NCI-H748 (cell line): Measurements from ENCODE around the gene LIMK2.
"Not testable (repeated sequence)": the region's sequence is repeated elsewhere in the genome, so short reads cannot be mapped to it uniquely, and the experiment has no call there.

Source experiments
- DNase-seq: peaks from one replicate; lab custom pipeline; 2025; ENCODE audit not compliant: unreplicated experiment; lab: John Stamatoyannopoulos, UW

The LIMK2 gene

DNA sequence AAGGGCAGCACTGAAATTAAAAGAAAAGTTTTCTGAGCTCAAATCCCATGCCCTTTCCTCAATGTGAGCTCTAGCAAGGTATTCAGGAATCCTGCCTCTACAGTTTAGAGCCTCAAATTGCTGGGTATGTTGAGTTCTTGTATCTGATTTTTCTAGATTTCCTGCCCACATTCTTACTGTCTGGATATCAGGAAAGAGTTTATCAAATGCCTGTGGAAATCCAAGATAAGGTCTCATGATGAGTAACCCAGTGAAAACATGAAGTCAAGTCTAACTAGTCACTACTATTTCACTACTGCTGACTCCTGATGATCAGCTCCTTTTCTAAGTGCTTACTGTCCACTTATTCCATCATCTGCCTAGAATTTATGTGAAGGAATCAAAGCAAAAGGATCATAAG, 29.8 kb downstream of the LIMK2 start:
- DNase-seq = no peak

DNA sequence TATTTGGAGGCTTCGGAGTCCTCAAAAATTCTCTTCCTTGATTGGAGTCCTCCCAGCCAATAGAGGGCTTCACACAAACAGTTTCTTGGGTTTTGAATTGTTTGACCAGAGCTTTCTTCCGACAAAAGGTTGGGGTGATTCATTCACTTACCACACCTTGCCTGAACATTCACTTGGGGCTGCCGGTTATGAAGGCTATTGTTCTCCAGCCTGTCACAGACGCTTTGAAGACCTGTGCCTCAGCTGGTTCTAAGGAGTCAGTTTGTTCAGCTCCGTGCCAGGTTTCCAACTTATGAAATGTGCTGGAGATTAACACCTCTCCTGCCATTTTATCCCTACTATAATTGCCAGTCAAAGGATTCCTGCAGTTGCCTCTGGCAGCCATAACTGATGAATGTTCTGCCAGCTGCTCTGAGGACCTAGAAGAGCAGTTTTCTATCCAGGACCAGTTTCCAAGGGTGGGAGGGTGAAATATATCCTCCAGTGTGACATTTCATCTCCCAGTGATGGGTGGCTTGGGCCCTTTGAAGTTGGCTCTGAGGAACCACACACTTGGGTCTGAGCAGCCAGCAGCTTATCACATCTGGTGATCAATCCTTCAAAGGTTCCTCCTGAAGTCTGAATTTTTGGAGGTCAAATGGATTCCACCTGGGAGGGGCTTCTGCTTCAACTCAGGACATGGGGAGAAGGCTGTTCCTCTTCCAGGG, 31.4 kb downstream of the LIMK2 start:
- no peak for DNase-seq

DNA sequence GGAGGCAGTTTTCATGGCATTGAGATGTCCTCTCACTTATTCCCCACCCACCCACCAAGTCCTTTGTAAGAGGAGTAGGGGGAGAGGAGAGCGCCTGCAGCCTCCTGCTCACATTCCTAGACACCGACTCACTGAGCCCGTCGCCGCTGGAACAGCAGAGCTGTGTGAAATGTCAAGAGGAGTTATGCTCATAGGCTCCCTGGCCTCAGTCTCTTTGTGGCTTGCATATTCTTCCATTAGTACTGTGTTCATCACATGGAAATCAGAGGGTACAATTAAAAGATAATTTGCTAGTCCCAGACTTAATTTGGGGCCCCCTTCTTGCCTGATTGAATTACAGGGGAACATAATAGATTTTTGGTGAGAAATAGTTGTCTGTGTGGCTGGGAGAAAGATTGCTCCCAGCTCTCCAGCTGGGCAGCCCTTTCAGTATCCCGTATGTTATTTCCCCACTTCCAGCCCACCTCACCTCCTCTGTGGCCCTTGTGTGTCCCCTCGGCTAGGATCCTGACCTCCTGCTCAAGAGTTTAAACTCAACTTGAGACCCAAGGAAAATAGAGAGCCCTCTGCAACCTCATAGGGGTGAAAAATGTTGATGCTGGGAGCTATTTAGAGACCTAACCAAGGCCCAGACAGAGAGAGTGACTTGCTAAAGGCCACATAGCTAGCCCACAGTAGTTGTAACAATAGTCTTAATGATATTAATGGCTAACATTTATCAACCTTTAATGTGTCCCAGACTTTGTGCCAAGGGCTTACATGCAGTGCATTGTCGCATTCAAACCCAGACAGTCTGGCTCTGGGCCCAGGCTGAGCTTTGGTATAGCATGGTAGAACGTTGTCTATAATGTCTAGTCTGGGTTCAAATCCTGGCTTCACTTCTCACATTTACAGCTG, 32.2 kb downstream of the LIMK2 start:
- DNase-seq = no peak

DNA sequence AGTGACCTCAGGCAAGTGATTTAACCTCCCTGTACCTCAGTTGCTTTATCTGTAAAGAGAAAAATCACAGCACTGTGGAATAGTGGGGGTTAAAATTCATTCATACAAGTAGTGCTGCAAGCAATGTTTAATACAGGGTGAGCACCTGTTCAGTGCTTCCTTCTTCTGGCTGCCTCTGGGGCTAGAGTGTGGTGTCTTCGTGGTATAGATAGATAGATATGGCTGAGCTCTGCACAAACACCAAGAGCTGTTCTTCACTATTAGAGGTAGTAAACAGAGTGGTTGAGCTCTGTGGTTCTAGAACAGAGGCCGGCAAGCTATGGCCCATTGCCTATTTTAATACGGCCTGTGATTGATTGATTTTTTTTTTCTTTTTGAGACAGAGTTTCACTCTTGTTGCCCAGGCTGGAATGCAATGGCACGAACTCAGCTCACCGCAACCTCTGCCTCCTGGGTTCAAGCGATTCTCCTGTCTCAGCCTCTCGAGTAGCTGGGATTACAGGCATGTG, 32.9 kb downstream of the LIMK2 start:
- no peak for DNase-seq

DNA sequence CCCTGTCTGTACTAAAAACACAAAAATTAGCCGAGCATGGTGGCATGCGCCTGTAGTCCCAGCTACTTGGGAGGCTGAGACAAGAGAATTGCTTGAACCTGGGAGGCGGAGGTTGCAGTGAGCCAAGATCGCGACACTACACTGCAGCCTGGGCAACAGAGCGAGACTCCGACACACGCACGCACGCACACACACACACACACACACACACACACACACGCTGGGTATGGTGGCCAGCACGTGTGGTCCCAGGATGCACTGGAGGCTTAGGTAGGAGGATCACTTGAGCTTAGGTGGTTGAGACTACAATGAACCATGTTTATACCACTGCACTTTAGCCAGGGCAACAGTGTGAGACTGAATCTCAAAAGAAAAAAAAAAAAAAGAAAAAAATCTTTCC, 33.9 kb downstream of the LIMK2 start:
- not testable (repeated sequence) for DNase-seq

DNA sequence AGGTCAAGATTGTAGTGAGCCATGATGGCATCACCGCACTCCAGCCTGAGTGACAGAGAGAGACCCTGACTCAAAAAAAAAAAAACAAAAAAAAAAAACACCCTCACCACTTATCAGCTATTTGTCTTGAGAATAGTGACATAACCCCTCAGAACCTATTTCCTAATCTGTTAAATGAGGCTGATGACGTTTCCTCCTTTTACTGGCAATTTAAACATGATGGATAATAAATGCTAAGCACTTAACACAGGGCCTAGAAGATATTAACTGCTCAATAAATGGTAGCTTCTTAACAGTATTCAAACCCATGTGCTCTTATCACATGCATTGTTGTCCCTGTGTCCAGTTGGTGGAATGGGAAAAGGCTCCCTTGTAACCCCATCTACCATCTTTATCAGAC, 34.6 kb downstream of the LIMK2 start:
- DNase-seq = no peak

DNA sequence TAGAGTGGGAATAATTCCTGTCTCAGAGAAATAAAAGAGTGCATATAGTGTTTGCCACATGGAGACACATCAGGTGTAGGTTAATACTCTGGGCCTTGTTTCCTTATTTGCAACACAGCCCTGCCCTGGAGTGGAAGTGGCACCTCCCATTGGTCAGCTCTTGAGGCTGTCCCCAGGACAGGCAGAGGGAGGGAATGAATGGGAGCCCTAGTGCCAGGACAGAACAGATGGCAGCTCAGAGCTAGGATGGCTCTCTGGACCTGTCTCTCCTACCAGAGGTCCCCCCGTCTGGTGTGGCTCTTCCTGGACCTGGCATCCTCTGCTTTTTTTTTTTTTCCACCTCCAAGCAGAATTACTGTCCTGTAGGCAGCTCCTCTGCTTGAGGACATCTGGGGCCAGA, 35.6 kb downstream of the LIMK2 start:
- no peak for DNase-seq

DNA sequence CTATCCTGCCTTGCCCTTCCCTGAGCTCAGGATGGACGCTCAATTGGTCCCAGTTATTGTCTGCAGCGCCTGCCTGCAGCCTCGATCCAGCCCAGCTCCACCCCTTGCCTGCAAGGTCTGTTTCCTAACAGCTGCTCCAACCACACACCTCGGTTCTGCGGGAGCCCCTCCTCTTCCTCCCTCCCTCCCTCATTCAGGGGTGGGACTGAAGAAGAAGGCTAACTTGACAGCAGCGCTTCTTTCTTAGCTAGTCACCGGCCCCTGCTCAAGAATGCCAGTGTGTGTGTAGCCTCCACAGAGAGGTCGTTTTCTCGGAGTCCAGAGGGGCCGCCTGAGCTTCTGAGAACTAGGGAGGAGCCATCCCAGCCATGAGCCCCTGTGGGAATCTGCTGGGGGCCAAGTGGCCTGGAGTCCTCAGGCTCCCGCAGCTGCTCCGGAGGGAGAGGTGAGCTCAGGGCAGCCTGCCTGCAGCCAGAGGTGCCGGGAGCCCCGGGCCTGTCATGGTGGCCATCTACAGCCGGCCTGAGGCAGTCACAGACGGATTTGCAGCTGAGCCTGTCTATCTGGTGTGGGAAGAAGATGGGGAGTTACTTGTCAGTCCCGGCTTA, 36.1 kb downstream of the LIMK2 start:
- DNase-seq = no peak

DNA sequence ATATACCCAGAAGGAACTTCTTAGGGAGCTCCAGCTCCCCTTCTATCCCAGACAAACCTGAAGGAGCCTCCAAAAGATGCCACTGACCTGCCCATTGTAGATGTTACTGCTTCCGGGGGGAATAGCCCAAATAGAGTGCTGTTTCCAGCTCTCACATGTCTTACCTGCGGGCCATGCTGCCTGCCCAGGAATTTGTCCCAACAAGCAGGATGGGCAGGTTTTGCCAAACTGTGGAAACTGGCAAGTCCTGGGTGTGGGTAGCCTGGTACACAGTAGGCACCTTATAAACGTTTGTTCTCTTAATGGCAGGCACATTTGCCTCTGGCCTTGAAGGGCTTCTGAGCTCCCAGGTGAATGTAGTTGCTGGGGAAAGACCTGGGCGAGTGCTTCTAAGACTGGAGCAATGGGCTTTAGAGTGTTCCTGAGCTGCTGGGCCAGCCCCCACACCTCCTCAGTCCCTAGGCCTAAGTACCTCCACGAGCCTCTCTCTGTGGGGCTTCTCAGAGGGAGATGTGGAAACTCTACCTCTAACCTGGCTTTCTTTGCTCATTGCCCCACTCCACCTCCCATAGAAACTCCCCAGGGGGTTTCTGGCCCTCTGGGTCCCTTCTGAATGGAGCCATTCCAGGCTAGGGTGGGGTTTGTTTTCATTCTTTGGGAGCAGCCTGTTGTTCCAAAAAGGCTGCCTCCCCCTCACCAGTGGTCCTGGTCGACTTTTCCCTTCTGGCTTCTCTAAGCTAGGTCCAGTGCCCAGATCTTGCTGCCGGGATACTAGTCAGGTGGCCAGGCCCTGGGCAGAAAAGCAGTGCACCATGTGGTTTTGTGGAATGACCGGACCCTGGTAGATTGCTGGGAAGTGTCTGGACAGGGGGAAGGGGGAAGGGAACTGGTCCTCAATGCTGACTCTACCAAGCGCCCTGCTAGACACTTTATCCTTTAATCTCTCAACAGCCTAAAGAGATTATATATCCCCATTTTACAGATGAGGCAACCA, 37.2 kb downstream of the LIMK2 start:
- DNase-seq = no peak

DNA sequence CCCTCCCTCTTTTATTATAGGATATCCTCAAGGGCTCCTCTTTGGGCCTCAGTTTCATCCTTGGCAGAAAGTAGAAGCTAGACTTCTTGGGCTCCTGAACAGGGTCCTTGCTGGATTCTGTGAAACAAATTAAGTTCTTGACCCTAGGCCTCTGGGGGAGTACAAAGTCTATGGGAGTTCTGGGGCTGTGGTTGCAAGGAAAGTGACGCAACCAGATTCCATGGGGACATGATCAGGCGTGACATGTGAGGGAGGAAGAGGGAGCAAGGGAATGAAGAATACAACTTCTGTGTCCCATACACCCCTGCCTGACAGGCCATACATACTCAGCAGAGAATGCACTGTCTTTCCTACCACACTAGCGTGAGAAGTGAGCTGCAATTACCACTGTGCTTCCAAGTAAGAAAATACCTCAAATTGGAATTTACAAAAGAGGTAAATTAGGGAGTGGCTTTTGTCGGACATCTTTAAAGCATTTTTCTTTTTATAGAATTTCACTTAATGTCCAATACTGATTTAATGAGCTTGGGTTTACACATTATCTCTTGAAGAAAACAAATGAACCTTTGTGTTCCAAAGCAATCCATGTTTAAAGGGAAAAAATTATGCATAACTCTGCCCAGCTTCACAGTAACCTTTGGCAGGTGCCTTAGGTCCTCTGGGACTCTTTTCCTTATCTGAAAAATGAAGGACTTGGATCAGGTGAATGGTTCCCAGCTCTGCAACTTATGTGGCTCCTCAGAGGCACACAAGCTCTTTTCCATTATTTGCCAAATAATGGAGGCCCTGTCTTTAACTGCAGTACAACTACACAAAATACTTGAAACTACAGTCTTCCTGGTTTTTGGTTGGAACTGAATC, 38.9 kb downstream of the LIMK2 start:
- DNase-seq = no peak

DNA sequence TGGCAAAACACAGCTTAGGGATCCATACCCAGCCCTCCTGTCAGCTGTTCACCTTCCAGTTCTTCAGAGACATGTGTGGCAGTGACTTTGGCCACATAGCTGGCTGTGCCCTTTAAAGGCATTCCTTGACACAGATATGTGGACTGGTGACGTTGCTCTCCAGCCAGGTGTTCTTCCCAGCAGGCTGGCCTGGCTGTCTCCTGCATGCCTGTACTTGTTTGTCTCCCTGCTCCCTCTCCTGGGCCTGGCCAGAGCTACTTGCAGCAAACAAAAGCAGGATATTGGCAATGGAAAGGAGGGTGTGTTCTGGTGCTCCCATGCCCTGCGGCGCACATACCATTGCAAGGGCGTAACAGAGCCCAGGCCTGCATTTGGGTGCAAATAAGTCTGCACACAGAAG, 41.9 kb downstream of the LIMK2 start:
- DNase-seq = no peak

DNA sequence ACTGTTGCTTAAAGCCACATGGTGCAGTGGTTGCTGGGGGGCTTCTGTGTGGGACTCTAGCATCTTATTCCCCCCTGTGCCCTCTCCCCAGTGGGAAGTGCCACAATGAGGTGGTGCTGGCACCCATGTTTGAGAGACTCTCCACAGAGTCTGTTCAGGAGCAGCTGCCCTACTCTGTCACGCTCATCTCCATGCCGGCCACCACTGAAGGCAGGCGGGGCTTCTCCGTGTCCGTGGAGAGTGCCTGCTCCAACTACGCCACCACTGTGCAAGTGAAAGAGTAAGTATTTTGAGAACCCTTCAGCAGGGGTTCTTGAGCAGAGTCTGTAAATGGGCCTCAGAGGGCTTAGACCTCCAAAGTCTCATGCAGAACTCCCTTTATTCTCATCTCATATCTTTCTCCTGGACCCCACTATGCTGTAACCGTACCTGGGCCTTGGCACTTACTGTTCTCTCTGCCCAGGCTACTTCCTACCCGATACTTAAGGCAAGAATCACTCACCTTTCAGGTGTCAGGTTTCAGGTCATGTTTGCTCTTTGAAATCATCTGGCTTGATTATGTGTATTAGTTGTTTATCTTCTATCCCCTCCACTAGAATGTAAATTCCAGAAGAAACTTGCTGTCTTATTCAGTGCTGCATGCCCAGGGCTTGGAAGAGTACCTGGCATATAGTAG, 47.8 kb downstream of the LIMK2 start:
- DNase-seq = no peak

DNA sequence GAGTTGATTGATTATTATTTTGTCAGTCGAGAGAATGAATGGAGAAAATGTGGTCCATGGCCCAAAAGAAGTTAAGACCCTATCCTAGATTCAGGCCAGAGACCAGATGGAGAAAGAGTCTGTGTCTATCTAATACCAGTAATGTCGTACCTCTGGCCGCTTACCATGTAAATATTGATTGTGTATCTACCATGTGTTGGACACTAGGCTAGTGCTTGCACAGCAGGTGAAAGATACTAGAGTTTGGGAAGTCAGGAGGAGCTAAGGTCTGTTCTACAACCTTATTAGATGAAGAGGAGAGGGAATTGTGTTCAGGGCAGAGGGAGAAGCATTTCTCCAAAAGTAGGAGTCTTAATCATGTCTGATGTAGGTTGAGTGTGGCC, 48.4 kb downstream of the LIMK2 start:
- no peak for DNase-seq

DNA sequence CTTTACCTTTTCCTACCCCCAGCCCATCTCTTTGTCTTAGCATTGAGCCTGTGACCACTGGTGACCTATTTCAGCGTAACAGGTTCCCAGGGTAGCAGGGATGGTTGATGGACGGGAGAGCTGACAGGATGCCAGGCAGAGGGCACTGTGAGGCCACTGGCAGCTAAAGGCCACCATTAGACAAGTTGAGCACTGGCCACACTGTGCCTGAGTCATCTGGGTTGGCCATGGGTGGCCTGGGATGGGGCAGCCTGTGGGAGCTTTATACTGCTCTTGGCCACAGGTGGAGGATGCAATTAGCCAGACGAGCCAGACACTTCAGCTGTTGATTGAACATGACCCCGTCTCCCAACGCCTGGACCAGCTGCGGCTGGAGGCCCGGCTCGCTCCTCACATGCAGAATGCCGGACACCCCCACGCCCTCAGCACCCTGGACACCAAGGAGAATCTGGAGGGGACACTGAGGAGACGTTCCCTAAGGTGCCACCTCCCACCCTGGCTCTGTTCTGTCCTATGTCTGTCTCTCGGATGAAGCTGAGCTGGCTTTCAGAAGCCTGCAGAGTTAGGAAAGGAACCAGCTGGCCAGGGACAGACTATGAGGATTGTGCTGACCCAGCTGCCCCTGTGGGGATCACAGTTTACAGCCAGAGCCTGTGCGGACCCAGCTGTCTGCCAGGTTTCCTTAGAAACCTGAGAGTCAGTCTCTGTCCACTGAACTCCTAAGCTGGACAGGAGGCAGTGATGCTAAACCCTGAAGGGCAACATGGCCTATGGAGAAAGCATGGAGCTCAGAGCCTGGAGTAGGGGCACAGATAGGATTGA, 50.4 kb downstream of the LIMK2 start:
- DNase-seq = no peak

DNA sequence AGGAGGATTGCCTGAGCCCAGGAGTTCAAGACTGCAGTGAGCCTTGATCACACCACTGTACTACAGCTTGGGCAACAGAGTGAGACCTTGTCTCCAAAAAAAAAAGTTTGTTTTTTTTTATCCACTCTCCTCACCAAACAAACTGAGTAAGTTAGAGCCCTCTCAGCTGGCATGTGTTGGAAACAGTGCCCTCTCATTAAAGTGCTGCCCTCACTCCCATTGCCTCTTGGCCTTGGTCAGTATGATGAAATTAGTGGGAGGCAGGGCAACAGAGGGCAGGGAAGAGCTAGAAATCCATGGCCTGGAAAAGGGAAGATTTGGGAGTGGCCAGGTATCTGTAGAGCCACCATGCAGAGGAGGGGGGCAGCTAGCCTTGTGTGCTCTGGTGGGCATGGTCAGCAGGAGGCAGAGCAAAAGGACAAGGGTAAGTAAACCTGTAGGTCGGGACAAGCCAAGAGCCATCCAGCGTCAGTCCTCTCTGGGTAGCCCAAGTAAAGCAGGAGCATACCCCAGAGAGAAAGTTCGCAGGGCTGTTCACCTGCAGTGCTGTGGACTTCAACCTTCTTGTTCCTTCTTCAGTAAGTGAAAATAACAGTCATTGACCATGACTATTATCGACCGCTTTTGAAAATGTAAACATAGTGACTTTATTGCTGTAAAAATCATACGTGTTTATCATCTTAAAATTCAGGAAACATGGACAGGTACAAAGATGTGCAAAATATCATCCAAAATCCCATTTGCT, 52.0 kb downstream of the LIMK2 start:
- DNase-seq = no peak

DNA sequence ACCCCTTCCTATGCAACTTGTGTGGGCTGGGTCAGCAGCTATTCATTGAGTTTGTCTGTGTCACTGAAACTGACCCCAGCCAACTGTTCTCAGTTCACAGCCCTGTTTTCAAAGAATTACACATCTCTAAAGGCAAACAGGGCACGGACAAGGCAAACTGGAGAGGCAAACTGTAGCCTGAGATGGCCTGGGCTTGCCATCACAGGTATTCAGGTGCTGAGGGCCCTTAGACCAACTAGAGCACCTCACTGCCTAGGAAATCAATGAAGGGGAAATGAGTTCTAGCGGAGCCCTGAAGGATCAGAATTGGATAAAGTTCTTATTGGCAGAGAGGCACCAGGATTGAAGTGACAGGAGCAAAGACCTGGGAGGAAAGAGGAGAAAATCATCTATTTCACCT, 56.2 kb downstream of the LIMK2 start:
- DNase-seq = no peak

DNA sequence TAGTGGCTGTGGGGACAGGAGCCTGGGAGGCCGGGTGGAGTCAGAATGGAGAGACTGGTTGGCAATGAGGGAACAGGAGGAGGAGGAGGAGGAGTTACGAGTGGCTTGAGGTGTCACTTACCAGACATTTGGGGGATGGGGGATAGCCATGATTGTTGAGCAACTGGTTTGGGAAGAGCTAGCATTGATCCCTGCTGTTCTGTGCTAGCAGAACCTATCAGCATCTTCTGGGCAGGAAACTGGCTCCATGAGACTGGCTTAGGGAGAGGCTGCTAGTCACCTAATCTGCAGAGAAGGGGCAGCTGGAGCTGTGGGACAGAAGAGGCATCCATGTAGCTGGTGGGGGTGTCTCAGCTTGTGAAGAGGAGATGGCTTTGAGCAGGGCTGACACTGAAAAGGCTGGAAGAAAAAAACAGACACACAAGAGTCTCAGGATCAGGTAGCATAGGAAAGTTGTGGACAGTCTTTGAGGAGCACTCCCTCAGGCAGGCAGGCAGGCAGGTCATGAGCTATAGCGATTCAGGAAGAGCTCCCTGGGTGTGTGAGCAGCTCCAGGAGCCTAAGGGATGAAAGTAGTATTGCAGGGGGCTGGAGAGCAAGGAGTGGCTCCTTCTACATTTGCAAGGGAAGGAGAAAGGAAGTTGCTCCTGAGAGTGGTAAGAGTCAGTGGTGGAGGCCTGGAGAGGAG, 57.9 kb downstream of the LIMK2 start:
- no peak for DNase-seq
